ENCODE measurements around the gene MBTD1. TPM values are rescaled to one million over a fixed set of nuclear protein-coding genes. Genes with fewer than 3 reads are reported as not detected.
A peak's percentile ranks its signal among the peaks of the same experiment; 100 is the strongest.

Gene MBTD1
- total RNA-seq, 2 donors from 2014 or later, result 6.9 to 18.3 TPM

DNA sequence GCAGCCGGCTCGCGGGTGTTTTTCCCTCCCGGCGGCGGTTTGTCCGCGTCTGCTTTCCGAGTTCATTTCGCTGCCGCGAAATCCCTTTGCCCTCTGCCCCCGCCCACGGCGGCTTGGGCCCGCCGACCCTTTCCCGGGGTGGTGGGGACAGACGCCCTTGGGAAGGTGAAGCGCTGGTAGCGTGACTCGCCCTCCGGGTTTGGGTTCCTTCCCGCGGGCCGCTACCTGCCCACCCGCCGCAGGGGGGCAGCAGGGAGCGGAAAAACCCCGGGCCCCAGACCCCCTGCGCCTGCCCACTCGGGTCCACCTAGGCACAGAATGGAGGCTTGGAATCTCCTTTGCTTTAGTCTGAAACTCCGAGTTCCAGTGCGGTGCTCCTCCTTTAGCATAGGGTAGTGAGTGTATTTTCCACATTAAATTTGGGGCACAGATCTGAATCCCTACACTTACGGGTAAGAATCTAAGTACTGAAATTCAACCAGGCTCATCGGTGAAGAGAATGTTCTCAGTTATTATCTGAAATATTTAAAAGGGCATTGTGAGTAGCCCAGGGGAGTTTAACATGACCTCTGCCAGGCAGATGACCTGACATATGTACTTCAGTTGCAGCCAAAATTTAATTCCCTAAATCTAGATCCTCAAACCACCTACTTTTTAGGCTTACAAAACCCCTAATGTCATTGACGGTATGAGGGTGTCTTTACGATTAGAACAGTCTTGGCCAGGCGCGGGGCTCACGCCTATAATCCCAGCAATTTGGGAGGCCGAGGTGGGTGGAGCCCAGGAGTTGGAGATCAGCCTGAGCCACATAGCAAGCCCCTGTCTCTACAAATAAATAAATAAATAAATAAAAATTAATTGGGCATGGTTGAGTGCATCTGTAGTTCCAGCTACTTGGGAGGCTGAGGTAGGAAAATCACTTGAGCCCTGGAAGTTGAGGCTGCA is 92.6 kb downstream of the MBTD1 start:
- Histone ChIP-seq H3K9me3 (no peaks in the 10 kb centered on the region), H3K27me3 (replicated peaks; ENCODE audit: insufficient read depth) (no peaks in the 10 kb centered on the region), H3K36me3 (peaks cover 29% of the 10 kb centered on the region), H3K4me1 (ENCODE audit: control insufficient read depth in 1 of 2, low read depth in 2 of 2) (peaks cover 14% of the 10 kb centered on the region in 2 donors), H3K4me3 (peak overlapping the region; percentile 99), H3K27ac (peak overlapping the region; percentile 95 to 97)
- TF ChIP-seq, protein P1, sequence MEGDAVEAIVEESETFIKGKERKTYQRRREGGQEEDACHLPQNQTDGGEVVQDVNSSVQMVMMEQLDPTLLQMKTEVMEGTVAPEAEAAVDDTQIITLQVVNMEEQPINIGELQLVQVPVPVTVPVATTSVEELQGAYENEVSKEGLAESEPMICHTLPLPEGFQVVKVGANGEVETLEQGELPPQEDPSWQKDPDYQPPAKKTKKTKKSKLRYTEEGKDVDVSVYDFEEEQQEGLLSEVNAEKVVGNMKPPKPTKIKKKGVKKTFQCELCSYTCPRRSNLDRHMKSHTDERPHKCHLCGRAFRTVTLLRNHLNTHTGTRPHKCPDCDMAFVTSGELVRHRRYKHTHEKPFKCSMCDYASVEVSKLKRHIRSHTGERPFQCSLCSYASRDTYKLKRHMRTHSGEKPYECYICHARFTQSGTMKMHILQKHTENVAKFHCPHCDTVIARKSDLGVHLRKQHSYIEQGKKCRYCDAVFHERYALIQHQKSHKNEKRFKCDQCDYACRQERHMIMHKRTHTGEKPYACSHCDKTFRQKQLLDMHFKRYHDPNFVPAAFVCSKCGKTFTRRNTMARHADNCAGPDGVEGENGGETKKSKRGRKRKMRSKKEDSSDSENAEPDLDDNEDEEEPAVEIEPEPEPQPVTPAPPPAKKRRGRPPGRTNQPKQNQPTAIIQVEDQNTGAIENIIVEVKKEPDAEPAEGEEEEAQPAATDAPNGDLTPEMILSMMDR (IDR thresholded peaks at IDR 0.05), result peak; percentile 62
- DNase-seq (ENCODE audit: low spot score) (no peak), ATAC-seq (ENCODE audit: insufficient number of reproducible peaks, low FRiP score, low read depth) (no peak)

- ATAC-seq (ENCODE audit: insufficient number of reproducible peaks, low FRiP score, low read depth) (peak; percentile 70), DNase-seq (ENCODE audit: low spot score) (peak; percentile 60)
- Histone ChIP-seq H3K4me1 (ENCODE audit: control insufficient read depth in 1 of 2, low read depth in 2 of 2) (peaks cover 14% of the 10 kb centered on the region in 2 donors), H3K4me3 (peak within 1 kb of the TSS; percentile 99), H3K9me3 (no peaks in the 10 kb centered on the region), H3K27me3 (replicated peaks; ENCODE audit: insufficient read depth) (no peaks in the 10 kb centered on the region), H3K36me3 (peaks cover 26% of the 10 kb centered on the region), H3K27ac (peak within 1 kb of the TSS; percentile 95 to 97)
- TF ChIP-seq, protein P1 (IDR thresholded peaks at IDR 0.05), result no peak
Observed at GRCh38 chr17:51166198-51166986, 93.5 kb downstream of the MBTD1 start, which contains the start of gene NME2. Gene NME2 (plus strand): TSS chr17:51166411. CDS start chr17:51166831, 420 bp downstream.

DNA sequence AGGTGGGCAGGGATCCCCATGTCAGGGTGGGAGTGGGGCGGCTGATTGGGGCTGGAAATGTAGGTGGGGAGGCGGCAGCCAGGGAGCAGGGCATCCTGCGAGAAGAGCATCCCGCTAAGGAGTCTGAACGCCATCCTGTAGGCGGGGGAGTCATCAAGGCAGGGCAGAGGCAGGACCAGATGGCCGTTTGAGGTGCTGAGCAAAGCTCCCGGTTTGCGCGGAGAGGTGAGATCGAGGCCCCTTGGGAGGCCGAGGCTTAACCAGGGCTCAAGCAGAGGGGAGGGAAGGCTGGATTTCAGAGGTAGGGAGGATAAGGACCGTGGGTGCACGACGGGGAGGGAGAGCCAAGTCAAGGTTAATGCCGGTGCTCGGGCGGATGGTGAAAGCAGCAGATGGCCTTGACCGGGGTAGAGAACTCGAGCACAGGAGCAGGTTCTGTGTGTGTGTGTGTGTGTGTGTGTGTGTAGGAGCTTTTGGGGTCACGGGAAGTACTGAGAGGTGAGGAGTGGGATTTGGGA is 94.1 kb downstream of the MBTD1 start:
- Histone ChIP-seq H3K9me3 (no peaks in the 10 kb centered on the region), H3K27me3 (replicated peaks; ENCODE audit: insufficient read depth) (no peaks in the 10 kb centered on the region), H3K4me3 (peak overlapping the region; percentile 99), H3K27ac (peak overlapping the region; percentile 95 to 97), H3K36me3 (peaks cover 28% of the 10 kb centered on the region), H3K4me1 (ENCODE audit: control insufficient read depth in 1 of 2, low read depth in 2 of 2) (peaks cover 14% of the 10 kb centered on the region in 2 donors)
- DNase-seq (ENCODE audit: low spot score), result no peak
- ATAC-seq (ENCODE audit: insufficient number of reproducible peaks, low FRiP score, low read depth), result peak; percentile 4
- TF ChIP-seq, protein P1 (IDR thresholded peaks at IDR 0.05), result no peak

GRCh38 chr17:51164911-51165679 is 94.8 kb downstream of the MBTD1 start:
- Histone ChIP-seq H3K27ac (peak overlapping the region; percentile 95 to 97), H3K9me3 (no peaks in the 10 kb centered on the region), H3K4me1 (ENCODE audit: control insufficient read depth in 1 of 2, low read depth in 2 of 2) (peaks cover 14% of the 10 kb centered on the region in 2 donors), H3K27me3 (replicated peaks; ENCODE audit: insufficient read depth) (no peaks in the 10 kb centered on the region), H3K36me3 (peaks cover 24% of the 10 kb centered on the region), H3K4me3 (peak overlapping the region; percentile 99)
- ATAC-seq (ENCODE audit: insufficient number of reproducible peaks, low FRiP score, low read depth), result no peak
- TF ChIP-seq, protein P1 (IDR thresholded peaks at IDR 0.05), result no peak
- DNase-seq (ENCODE audit: low spot score), result no peak

All from thoracic aorta (tissue), 2 donors.